Stimulated activated CD8-positive, alpha-beta memory T cell treated with anti-CD3 and anti-CD28 coated beads, Interleukin-15, amount 100 ng/mL, for 24 hours (primary cell): ENCODE results near the gene ANKRD33B.

ENCODE experiments used
- DNase-seq: peaks from one replicate; pipeline ENCODE4 v3.0.0-alpha.2; 2020; ENCODE audit warnings: low read depth

Gene ANKRD33B

DNA sequence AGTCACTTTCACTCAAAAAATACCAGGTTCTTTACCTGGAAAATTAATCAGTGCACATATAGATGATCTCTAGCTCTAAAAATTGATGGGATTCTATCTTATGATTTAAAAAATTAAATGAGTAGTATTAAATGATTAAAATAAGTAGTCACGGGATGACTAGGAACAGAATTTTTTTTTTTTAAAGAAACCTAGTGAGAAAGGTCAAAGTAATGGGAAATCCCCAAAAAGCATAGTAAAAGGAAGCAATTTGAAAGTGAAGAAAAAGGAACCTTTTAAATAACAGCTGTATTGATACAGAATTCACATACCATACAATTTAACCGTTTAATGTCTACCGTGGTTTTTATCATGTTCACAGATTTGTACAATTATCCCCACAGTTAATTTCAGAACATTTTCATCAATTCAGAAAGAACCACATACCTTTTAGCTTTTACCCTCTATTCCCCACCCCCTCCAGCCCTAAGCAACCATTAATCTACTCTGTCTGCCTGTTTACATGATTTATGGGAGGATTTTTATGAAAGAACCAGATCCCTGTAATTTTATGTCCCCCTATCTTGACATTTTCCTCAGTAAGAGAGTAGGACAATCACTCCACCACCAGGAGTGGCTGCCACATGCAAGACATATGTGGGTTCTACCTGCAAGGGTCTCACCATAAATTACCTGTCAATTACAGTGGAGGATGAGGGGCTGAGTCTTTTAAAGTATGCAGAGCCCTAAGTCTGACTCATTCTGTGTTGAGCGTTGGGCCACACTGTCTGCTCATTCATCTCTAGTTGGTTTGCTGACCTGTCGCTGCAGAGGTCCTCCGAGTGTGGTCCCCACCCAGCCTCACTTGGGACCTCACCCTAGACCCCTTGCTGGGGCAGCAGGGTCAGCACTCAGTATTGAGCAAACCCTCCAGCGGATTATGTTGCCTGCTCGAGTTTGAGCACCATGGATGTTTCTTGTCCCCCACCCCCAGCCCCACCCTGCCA lies 16.0 kb downstream of the ANKRD33B start:
- no peak for DNase-seq

DNA sequence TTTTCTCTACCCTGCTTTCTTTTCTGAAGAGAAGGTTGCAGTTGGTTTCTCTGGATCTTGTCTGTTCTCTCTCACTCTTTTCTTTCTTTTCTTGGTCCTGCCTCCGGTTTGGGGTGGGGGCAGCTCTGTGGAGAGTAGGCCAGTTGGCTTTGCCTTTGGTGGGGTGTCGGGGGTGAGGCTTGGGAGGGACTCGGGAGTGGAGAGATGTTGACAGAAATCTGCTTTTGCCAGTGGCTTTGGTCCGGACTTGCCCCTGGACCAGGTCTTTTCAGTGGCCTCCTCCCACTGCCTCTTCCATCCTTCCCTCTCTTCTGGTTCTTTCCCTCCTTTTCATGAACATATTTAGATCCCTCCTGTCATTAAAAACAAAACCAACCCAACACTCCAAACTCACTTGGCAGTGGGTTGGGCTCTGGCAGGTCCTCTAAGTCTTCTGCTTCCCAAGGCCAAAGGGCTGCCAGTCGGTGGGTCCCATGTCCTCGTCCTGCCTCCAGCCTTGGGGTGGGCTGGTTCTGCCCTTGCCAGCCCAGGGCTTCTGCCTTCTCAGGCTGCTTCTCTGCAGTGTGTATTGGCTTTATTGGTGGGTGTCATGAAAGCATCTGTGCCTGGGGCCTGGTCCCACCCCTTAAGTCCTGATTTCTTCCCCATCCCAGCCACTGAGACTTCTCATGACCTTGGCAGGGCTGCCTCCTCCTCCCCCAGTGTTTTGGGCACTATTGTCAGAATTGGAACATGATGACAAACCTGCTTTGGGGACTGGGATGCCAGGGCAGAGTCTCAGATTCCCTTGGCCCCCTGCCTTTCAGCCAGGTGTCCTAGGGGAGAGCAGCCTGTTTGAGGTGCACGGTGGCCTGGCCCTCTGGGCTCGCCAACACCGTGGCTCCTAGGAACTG lies 16.9 kb downstream of the ANKRD33B start:
- DNase-seq = no peak

DNA sequence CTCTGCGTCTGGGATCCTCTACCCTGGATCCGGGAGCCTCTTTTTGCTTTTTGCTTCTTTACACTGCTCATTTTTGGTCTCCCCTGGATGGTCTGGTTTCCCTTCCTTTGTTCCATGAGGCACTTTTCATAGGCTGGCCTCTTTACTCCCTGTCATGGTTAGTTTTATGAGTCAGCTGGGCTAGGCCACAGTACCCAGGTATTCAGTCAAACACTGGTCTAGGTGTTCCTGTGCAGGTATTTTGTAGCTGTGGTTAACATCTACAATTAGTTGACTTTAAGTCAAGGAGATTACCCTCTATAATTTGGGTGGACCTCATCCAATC lies 17.5 kb downstream of the ANKRD33B start:
- no peak for DNase-seq

DNA sequence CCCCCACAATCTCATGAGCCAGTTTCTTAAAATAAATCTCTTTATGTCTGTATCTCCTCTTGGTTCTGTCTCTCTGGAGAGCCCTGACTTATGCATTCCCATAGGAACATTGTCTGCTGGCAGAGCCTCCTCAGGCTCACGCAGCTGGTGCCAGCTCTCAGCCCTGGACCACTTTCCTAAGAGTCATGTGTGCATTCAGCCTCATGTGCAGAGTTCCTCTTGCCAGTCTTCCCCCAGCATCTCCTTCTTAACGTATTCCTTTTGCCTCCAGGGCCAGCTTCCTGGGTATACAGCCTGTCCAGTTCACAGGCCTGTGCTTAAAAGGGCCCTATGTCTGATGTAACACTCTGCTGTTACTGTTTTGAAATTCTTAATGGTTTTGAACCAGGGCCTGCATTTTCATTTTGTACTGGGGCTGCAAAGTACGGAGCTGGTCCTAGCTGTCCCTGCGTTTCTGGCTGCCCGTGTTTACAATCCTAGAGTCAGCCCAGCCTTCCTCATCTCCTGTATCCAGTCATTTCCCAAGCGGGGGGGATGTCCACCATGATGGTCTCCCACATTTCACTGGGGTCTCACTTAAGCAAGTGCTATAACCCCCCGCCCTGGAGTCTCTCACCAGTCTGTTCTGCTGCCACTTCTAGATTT lies 18.1 kb downstream of the ANKRD33B start:
- DNase-seq = no peak

DNA sequence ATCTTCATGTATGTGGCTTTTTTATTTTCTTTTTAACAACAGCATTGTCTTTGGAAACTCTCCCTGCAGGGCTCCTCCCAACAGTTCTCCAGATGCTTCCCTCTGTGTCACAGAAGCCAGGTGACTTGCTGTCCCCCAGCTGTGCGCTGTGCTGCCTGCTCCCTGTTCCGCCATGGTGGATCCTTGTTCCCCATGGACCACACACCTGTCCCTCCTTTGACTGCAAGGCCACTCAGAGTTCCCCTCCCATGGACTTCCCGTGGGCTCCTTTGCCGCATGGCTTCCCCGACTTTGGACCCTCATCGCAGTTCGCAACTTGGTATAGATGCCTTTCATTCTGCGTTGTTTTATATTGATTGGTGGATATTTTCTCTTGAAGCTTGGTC lies 18.6 kb downstream of the ANKRD33B start:
- no peak for DNase-seq

DNA sequence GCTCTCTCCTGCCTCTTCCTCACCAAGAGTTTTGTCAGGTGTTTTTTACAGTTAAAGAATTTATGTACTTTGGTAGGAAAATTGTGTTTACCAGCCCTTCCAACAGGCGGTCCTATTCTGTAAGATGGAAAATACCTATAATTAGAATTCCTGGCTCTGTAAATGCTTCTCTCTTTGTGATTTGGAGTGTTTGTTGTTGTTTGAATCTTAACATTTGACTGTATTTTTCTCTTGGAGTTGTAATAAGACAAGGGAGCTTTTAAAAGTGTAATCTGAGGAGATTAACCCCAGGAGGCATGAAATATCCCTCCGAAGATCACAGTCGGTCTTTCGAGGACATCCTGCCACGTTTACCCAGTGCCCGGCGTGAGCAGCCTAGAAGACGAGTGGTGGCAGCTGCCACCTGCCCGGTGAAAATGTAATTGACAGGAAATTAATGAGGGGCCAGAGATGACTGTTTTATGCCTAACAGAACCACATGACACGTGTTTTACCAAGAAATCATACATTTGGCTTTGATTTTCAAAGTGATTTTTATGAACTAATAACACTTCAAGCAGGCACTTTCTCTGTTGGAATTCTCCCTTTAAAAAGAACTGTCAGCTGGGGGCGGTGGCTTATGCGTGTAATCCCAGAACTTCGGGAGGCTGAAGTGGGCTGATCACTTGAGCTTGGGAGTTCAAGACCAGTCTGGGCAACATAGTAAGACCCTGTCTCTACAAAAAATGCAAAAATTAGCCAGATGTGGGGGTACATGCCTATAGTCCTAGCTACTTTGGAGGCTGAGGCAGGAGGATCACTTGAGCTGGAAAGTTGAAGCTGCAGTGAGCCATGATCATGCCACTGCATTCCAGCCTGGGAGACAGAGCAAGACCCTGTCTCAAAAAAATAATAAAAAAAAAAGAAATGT lies 20.0 kb downstream of the ANKRD33B start:
- no peak for DNase-seq

DNA sequence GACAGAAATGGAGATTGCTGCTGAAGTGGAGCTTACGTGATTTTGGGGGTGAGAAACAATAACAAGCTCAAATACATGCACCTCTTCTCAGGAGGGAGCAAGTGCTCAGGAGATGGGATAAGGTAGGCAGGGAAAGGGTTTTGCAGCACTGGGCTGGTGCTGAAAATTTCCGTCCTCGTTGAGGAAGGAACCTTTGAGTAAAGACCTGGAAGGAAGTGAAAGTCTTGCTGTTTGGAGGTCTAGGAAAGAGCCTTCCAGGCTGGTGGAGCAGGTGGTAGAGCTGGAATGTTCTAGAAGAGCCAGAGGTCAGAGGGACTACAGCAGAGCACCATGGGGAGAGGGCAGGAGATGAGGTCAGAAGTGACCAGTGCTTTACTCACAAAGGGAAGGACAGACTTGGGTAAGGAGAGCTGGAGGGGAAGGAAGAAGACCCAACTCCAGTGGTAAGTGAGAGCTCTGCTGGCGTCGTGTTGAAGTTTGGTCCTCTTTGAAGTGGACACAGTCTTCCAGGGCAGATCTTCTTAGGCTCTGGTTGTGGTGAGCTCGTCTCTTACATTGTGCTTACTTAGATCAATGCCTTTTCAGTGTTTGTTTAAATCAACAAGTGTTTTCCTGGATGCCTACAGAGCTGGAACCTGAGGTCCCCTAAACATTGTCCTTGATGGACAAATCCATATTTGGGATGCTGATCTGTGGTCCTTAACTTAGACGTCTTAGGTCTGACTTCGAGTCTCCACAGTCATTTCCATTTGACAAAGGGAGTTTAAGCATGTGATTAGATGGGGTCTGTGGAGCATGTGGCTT lies 21.0 kb downstream of the ANKRD33B start:
- DNase-seq = no peak

DNA sequence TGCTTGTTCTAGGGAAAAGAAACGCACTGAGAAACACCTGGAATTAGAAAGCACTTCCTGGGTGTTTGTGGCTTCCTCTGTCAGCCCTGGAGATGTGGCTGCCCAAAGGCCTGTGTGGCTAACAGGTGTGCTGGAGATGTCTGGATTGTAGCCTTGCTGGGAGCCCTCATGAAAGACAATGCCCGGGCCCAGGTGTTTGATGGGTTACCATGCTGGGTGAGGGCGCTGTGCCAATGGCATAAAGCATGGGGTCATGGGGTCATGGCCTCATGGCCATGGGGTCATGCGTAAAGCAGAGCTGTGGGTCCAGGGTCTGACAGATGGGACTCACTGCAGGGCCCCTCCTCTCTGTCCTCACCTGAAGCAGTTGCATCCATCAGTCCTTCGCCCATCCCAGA lies 21.6 kb downstream of the ANKRD33B start:
- no peak for DNase-seq

DNA sequence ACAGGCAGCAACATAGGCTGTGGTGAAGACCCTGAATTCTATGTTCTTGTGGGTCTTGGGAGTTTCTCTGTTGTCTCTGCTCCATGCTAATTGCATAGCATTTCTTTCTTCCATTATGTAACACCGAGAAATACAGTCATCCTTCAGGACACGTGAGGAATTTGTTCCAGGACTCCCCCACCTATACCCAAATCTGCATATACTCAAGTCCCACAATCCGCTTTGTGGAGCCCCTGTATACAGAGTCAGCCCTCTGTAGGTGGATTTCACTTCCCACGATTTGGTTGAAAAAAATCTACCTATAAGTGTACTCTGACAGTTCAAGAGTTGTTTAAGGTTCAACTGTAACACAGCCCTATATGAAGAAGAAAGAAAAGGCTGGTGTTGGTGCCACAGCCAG lies 22.1 kb downstream of the ANKRD33B start:
- DNase-seq = no peak

DNA sequence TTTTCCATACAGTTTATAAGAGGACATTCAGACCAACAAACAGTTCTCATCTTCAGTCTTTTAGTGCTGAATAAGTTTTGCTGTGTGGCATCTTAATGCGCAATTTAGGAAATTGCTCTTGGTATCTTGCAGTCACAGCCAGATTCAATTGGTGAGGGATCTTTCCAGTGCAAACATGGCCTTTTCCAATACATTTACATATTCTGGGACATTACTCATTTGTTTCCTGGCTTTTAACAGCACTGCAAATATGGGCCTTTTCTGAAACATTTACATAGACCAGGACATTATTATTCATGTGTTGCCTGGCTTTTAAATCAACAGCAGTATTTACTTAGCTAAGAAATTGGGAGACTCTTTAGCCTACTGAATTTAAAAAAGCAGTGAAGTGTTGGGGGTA lies 22.7 kb downstream of the ANKRD33B start:
- no peak for DNase-seq

DNA sequence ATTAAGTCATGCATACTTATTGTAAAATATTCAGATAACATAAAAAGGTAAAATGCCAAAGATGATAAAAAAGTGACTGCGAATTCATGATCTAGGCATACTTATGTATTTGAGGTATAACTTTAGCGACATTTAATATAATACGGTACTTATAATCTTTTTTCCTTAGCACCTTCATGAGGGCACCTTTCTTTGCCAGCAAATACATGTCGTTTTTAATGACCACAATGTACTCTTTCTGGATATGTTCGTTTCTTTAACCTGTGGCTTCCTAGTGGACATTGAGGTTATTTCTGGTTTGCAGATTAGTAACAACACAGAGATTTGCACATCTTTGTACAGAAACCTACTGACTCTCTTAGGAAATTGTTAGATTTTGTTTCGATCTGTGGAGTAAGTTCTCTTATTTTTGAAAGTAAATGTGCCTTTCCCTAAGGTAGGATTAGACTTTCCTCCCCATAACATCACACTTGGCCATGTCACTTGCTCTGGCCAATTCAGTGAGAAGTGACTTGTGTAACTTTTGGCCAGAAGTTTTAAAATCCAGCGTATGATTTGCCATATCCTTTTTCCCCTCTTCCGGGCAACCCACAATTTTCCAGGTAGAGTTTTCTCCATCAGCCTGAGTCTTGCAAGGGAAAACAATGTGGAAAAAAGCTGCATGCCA lies 24.4 kb downstream of the ANKRD33B start:
- DNase-seq = no peak

DNA sequence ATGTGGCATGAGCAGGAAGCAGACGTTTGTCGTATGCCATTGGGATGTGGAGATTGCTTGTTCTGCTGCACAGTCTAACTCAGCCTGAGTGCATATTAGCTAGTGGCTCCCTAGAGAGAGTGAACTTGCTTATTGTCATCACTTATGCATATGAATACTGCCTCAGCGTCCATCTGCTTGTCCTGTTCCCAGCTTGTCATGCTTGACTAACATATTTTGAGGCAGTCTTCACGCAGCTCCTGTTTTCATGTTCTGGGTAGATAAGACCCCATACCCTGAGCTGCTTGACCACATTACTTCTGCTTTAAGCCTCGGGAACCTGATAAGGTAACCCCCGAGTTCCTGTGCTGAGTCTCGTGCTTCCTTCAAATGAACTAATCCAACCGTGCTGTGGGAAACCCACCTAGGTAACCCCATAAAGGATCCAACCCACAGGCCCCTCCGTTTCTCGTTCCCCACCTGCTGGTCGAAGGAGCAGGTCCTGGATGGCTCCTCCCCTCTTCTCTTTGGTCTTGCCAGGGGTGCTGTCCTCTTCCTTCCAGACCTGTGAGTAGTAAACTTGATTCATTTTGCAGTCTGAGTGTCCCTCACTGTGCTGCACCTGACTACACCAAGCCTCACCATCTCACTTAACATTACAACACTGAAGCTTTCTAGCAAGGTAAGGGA lies 25.0 kb downstream of the ANKRD33B start:
- no peak for DNase-seq

DNA sequence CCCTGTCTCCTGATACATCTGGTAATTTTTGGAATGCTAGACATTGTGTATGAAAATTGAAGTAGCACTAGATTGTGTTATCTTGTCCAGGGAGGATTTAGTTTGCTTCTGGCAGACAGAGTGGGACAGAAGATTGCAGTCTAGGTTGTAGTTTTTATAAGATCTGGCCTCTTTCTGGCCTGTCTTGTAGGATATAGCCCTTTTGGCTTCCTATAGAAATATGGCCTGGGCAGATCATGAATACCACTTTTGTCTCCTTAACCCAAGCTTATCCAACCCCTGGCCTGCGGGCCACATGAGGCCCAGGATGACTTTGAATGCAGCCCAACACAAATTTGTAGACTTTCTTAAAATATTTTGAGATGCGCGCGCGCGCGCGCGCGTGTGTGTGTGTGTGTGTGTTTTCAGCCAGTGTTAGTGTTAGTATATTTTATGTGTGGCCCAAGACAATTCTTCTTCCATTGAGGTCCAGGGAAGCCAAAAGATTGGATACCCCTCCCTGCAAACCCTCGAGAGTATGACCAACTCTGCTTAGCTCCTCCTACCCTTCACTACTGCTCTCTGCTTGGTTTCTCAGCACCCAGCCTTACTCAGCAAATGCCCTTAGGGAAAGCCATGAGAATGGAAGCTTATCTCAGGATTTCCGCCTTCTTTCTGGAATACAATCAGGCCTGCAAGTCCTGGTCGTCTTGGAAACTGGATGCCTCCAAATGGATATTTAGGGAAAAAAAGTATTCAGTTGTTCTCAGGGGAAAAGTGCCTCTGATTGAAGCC lies 26.5 kb downstream of the ANKRD33B start:
- no peak for DNase-seq

DNA sequence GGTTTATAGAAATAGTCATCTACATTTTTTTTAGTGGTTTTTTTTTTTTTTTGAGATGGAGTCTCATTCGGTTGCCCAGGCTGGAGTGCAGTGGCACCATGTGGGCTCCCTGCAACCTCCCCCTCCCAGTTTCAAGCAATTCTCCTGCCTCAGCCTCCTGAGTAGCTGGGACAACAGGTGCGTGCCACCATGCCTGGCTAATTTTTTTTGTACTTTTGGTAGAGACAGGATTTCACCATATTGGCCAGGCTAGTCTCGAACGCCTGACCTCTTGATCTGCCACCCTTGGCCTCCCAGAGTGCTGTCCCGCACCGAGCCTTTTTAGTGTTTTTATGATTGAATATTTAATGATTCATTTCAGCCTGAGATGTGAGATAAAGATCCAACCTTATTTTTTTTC lies 27.3 kb downstream of the ANKRD33B start:
- DNase-seq = no peak

DNA sequence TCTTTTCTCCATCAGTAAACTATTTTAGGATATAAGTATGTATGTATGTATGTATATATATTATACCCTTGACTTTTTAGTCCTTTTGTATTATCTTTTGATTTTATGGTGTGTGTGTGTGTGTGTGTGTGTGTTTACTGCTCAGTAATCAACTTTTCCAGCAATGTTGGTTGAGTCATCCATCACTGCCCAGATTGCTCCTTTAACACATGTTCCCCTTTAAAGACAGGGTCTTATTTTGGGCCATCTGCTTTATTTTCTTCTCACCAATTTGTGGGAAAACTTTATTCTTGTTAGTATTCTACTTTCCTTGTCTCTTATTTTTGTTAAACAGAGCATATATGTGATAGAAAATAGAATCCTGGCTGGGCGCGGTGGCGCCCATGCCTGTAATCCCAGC lies 28.1 kb downstream of the ANKRD33B start:
- DNase-seq = no peak

DNA sequence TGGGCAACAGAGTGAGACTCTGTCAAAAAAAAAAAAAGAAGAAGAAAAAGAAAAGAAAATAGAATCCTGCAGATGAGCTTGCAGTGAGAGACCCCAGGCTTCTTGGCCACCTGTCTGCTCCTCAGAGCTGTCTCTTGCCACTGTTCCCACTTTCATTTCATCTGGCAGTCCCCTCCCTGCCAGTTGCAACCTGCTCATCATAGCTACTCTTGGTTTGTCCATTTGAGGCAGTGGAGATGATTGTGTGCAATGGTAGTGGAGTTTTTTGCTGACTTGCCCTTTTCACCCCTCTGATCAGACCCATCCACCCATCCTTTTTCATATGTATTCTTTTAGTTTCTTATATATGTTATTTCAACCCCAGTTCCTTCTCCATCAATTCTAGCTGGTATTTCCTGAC lies 28.7 kb downstream of the ANKRD33B start:
- no peak for DNase-seq

DNA sequence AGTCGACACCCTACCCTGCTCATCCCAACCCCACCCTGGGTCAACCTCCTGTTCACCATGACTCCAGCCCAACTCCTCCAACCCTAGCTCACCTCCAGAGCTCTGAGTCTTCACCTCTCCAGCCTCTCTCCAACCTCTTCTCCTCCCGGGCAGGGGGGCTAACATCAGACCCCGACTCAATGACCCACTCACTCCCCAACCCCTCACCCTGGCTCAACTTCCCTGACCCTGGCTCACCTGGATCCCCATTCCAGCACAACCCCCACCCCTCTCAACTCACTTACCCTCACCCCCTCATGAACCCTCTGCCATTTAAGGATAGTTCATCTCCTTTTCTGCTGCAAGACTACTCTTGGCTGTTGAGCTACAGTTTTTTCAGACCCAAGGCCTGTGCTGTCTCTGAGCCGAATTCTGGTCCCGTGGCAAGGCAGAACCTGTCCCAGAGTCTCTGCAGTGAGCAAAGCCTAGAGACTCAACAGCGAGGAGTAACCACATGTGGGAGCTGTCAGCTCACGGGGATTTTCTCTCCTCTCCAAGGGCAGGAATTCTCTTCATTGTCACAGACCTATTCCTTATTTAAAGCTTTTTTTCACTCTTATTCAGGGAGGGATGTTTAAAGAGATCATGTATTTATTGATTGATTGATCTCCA lies 29.8 kb downstream of the ANKRD33B start:
- DNase-seq = no peak

DNA sequence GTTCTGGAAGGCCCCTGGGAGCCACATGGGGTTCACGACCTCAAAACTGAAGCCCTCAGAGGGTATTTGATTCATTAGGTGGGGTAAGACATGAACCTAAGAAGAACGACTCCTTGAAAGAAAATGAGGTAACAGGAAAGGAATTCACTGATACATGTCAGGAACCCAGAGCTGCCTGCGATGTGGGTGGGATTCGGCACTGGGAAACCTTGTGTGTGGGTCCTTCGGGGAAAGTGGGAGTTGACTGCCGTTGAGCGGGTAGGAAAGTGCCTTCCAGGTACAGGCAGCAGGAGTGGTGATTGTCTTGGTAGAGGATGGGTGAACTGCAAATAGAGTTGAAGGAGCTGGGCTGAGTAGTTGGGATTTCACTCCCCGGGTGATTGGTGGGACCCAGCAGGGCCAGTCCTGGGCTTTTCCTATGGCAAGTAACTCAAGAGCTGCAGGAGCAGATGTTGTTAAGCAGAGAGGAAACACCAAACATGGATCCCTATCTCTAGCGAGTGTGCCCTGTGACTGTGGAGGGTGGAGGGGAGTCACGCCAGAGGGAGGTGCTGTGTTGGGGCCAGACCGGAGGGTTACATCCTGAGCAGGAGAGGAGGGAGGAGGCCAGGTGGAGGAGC lies 30.8 kb downstream of the ANKRD33B start:
- no peak for DNase-seq
